Loucy (cell line): ENCODE results near the gene ANKRD1.

Experiments used
- EZH2phosphoT487 ChIP-seq: fragments of 200-600 bp; IDR thresholded peaks from 2 replicates; pipeline ENCODE4 v1.6.1; 2018; ENCODE audit warnings: antibody characterized with exemption, mild to moderate bottlenecking, moderate library complexity, borderline replicate concordance
- TF ChIP-seq, protein P1 (sequence below): fragments of 200-600 bp; sonication (generic); conservative IDR thresholded peaks from 2 replicates; pipeline ENCODE4 v1.5.1; 2014; ENCODE audit warnings: mild to moderate bottlenecking, antibody characterized with exemption, low read length

DNA sequence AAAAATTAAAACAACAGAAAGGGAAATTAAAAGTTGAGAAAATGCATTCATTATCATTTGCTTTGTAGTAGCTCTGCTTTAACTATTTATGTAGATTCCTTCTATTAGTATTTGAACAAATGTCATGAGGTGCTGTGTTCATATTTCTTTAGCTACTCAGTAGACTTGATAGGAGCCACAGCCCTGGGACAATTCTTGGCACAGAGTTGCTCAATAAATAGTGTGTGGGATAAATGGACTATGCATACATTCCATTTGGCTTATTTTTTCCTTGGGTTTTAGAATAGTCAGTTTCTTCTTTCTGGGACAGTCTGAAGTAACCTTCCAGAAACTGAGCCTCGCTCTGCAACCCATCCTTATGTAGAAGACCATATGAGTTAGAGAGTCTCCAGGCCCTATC, 35.7 kb downstream of the ANKRD1 start:
- TF ChIP-seq, protein P1, sequence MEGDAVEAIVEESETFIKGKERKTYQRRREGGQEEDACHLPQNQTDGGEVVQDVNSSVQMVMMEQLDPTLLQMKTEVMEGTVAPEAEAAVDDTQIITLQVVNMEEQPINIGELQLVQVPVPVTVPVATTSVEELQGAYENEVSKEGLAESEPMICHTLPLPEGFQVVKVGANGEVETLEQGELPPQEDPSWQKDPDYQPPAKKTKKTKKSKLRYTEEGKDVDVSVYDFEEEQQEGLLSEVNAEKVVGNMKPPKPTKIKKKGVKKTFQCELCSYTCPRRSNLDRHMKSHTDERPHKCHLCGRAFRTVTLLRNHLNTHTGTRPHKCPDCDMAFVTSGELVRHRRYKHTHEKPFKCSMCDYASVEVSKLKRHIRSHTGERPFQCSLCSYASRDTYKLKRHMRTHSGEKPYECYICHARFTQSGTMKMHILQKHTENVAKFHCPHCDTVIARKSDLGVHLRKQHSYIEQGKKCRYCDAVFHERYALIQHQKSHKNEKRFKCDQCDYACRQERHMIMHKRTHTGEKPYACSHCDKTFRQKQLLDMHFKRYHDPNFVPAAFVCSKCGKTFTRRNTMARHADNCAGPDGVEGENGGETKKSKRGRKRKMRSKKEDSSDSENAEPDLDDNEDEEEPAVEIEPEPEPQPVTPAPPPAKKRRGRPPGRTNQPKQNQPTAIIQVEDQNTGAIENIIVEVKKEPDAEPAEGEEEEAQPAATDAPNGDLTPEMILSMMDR: no peak
- TF ChIP-seq EZH2phosphoT487: no peak
